Fibroblast of pulmonary artery (primary cell): Measurements from ENCODE around the gene ACSL5.
A peak's percentile ranks its signal among the peaks of the same experiment; 100 is the strongest.

Source experiments
- DNase-seq: peaks from one replicate; pipeline ENCODE4 v3.0.0-alpha.2; 2010; ENCODE audit warnings: low read depth
- H3K4me3 ChIP-seq: replicated peaks from 2 replicates; pipeline ENCODE4 v1.5.1; 2011; ENCODE audit warnings: low read depth, mild to moderate bottlenecking, control low read depth, low read length, moderate library complexity
- TF ChIP-seq, protein P1 (sequence below): IDR thresholded peaks from 2 replicates; pipeline ENCODE4 v1.5.1; 2011; ENCODE audit warnings: mild to moderate bottlenecking, control low read depth, low read length, inconsistent platforms; ENCODE audit errors: missing control alignments

The ACSL5 gene

DNA sequence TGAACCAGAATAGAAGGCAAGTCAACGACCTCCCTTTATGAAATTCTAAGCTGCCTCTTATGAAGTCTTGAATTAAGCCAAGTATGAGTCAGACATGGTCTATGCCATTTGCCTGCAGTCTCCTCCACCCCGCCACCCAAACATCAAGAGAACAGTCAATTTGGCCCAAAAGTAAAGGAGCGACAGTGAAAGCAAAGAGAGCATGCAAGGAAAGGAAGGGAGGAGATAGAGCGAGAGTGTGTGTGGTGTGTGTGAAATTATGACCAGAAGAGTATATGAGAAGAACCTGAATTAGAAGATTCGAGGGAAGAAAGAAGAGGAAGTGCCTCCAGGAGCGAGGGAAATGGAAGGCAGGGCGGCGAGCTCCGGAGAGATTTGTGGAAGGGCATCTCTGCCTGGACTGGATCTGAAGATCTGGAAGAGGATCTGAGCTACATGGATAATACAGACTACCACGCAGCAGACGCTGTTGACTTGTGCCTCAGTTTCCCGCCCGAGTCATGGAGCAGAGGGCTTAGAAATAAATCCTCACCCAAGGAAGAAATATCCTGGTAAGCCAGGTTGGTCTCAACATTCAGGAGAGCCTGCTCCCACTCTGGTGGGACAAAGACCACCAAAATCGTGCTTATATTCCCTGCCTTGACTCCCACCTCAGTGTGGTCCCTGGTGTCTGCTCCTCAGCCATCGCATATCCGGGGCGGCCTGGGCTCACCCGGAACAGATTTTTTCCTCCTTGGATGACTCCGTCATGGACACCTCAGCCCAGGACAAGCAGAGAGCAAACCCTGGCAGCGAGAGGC is 72.3 kb downstream of the ACSL5 start:
- peak; percentile 15 for DNase-seq
- TF ChIP-seq, protein P1, sequence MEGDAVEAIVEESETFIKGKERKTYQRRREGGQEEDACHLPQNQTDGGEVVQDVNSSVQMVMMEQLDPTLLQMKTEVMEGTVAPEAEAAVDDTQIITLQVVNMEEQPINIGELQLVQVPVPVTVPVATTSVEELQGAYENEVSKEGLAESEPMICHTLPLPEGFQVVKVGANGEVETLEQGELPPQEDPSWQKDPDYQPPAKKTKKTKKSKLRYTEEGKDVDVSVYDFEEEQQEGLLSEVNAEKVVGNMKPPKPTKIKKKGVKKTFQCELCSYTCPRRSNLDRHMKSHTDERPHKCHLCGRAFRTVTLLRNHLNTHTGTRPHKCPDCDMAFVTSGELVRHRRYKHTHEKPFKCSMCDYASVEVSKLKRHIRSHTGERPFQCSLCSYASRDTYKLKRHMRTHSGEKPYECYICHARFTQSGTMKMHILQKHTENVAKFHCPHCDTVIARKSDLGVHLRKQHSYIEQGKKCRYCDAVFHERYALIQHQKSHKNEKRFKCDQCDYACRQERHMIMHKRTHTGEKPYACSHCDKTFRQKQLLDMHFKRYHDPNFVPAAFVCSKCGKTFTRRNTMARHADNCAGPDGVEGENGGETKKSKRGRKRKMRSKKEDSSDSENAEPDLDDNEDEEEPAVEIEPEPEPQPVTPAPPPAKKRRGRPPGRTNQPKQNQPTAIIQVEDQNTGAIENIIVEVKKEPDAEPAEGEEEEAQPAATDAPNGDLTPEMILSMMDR = no peak
- H3K4me3 ChIP-seq = peak overlapping the region; percentile 100

DNA sequence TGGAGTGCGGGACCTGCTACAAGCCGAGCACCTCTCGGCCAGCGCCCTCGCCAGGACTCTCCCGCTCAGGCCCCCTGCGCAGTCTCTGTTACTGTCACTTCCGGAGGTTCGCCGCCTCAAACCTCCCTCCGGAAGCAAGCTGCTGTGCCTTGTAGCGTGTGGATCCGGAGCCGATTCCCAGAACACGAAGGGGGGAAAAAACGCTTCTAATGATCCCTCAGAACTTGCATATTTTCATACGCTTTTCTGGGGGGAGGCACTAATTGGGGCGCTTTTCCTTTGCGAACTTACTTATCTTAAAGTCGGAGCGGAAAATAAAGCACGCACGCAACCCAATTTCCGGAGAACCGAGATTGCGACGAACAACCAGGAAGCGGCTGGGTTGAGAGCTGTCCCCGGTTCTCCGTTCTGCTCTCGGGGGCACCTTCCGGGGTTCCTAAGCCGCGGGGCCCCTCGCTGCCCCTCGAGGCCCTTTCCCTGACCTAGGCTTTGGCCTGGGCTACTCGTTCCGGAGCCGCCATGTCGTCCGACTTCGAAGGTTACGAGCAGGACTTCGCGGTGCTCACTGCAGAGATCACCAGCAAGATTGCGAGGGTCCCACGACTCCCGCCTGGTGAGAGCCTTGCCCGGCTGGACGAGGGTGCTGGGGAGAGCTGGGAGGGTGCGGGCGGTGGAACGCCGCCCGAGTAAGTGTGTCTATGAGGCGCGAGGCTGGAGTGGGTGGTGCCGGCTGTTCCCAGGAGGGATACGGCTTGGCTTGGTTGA is 73.1 kb downstream of the ACSL5 start, which contains the start of the genes VTI1A and ZDHHC6:
VTI1A (plus strand) TSS at position 361 of the 765 bp plus-strand sequence; CDS start at position 520, 159 bp downstream.
ZDHHC6 (minus strand) TSS at position 60 of the 765 bp plus-strand sequence. CDS start 1,478 bp downstream, outside the sequence.
- peak within 1 kb of the TSS; percentile 100 for H3K4me3 ChIP-seq
- TF ChIP-seq, protein P1 = peak; percentile 25
- peak; percentile 86 for DNase-seq

DNA sequence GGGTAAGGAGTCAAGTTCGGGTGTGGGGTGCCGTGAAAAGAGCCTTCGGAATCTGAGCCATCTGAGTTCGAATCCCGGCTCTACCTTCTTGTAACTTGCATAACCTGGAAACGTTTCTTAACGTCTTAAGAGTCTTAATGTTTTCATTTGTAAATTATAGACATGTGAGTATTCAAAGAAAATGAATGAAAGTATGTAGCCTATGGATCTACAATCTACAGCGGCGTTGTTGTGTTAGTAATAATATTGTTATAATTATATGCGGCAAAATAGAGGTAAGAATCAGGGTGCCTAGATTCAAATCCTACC is 73.7 kb downstream of the ACSL5 start:
- DNase-seq = no peak
- H3K4me3 ChIP-seq = peak overlapping the region; percentile 100
- TF ChIP-seq, protein P1 = no peak

DNA sequence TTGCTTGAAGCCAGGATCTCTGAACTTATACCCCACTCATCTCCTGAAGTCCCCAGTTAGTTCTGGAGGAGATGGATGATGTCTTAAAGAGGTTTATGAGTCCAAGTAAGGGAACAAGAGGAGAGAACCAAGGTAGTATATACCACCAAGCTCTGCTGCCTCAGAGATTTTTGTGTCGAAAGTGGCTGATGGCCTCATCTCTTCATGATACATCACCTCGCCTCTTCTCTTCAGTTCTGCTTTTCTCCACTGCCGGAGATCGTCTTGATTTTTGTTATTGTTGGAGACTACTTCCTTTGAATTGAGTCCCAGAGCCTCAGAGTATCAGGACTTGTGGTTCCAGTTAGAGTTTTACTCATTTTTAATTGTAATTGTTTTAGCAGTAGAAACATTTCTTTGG is 75.0 kb downstream of the ACSL5 start:
- no peak for DNase-seq
- TF ChIP-seq, protein P1 = no peak
- no peak overlapping the region for H3K4me3 ChIP-seq

DNA sequence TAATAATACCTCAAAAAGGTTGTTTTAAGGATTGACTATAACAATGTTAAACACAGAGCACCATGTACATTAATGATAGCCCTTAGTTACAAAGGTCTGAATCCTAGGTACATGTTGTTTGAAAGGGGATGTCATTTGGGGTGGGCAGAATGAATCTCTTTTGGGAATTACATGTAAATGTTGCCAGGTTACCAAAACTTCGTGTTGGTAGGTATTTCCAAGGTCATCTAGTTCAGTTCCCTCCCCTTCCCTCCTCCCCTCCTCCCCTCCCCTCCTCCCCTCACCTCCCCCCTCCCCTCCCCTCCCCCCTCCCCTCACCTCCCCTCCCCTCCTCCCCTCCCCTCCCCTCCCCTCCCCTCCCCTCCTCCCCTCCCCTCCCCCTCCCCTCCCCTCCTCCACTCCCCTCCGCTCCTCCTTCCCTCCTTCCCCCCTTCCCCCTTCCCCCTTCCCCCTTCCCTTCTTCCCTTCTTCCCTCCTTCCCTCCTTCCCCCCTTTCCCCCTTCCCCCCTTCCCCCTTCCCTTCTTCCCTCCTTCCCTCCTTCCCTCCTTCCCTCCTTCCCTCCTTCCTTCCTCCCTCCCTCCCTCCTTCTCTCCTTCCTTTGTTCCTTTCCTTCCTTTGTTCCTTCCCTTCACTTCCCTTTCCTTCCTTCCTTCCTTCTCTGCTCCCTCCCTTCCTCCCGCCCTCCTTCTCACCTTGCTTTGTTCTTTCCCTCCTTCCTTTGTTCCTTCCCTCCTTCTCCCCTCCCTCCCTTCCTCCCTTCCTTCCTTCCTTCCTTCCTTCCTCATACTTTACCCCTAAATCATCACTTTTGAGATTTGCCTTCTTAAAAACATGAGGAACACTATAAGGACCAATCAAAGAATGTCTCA is 81.2 kb downstream of the ACSL5 start:
- TF ChIP-seq, protein P1 = no peak
- no peak for DNase-seq
- H3K4me3 ChIP-seq = no peak overlapping the region

DNA sequence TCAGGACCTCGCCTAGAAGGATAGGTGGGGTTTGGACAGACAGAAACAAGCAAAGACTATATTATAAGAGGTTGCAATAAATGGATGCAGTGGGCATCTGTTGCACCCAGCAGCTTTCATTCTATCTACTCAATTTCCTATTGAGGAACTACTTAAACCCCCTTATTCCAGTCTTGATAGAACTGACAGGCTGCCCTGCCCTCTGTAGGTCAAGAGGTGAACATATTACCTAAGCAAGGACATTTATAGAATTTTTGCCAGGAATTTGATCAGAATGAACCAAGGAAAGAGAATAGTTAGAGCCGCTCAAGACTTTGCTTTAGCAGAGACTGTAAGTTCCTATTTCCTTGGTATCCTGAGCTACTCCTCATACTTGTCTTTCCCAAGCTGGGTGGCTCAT is 82.6 kb downstream of the ACSL5 start:
- H3K4me3 ChIP-seq = no peak overlapping the region
- DNase-seq = no peak
- TF ChIP-seq, protein P1 = no peak
